Panc1 (cell line): ENCODE measurements around the gene ZNF701. TPM values are rescaled to one million over a fixed set of nuclear protein-coding genes. Genes with fewer than 3 reads are reported as not detected.
"Not testable (repeated sequence)": the region's sequence is repeated elsewhere in the genome, so short reads cannot be mapped to it uniquely, and the experiment has no call there.

Experiments
- ATAC-seq: fragments of 200-7000 bp; cut with Tn5 transposase; 2 replicates; pipeline ENCODE4 v1.9.1; 2020; ENCODE audit warnings: mild to moderate bottlenecking, moderate library complexity
- BruUV-seq: library from RNA; stranded (reverse); fragments of 400-500 nt; replicated peaks from 2 replicates; lab custom pipeline; 2021; lab: Mats Ljungman, UMichigan
- CTCF ChIA-PET: fragments of 300-600 bp; sonication (Branson Sonifier 250); formaldehyde crosslinking; loops from one replicate; lab custom pipeline; 2022; ENCODE audit warnings: antibody characterized with exemption; lab: Charles Lee
- POLR2A ChIA-PET: fragments of 300-600 bp; sonication (Branson Sonifier 250); formaldehyde crosslinking; loops from one replicate; lab custom pipeline; 2022; ENCODE audit warnings: antibody characterized with exemption; lab: Charles Lee
- DNase-seq: peaks from one replicate; pipeline ENCODE4 v3.0.0-alpha.2; 2010; ENCODE audit warnings: low read depth, low spot score
- H3K27ac ChIP-seq: 2 replicates; pipeline ENCODE4 v1.5.1; 2011; ENCODE audit warnings: mild to moderate bottlenecking, low read length, inconsistent platforms
- H3K27me3 ChIP-seq: fragments of 200-500 bp; sonication (Bioruptor generic); 2 replicates; pipeline ENCODE4 v1.6.0; 2014; ENCODE audit warnings: low read length, inconsistent platforms; ENCODE audit not compliant: control insufficient read depth, insufficient read depth
- H3K36me3 ChIP-seq: fragments of 200-500 bp; sonication (Bioruptor generic); 2 replicates; pipeline ENCODE4 v1.5.1; 2014; ENCODE audit warnings: inconsistent platforms, mild to moderate bottlenecking, low read length, moderate library complexity; ENCODE audit not compliant: control insufficient read depth, insufficient read depth
- H3K4me1 ChIP-seq: 2 replicates; pipeline ENCODE4 v1.5.1; 2011; ENCODE audit warnings: inconsistent platforms, mild to moderate bottlenecking, low read length, moderate library complexity; ENCODE audit not compliant: control insufficient read depth, insufficient read depth
- H3K4me3 ChIP-seq, 2 experiments: 2 replicates each; pipeline ENCODE4 v1.5.1; 2011 to 2012; ENCODE audit warnings: low read depth in 2 of 2, low read length in 2 of 2, mild to moderate bottlenecking in 2 of 2, inconsistent platforms in 1 of 2, moderate library complexity in 1 of 2
- H3K9me3 ChIP-seq: fragments of 200-500 bp; sonication (Bioruptor generic); 2 replicates; pipeline ENCODE4 v1.5.1; 2014; ENCODE audit warnings: low read depth, mild to moderate bottlenecking, inconsistent platforms, low read length, moderate library complexity; ENCODE audit not compliant: control insufficient read depth, insufficient read depth
- CTCF ChIP-seq: fragments of 450-650 bp; IDR thresholded peaks from 2 replicates; pipeline ENCODE4 v1.5.1; 2017; ENCODE audit warnings: mild to moderate bottlenecking
- POLR2AphosphoS5 ChIP-seq: IDR thresholded peaks from 2 replicates; pipeline ENCODE4 v1.6.1; 2012; ENCODE audit warnings: mild to moderate bottlenecking, low read depth, low read length, moderate library complexity
- REST ChIP-seq, 2 experiments: IDR thresholded peaks; 2 replicates each; pipeline ENCODE4 v1.6.1; 2011 to 2012; ENCODE audit warnings: low read depth in 2 of 2, control low read depth in 1 of 2, low read length in 1 of 2, mild to moderate bottlenecking in 1 of 2, moderate library complexity in 1 of 2; ENCODE audit not compliant: insufficient read depth in 1 of 2
- SIN3A ChIP-seq: IDR thresholded peaks from 2 replicates; pipeline ENCODE4 v1.6.1; 2012; ENCODE audit warnings: low read depth, mild to moderate bottlenecking, low read length, moderate library complexity, borderline replicate concordance; ENCODE audit not compliant: insufficient read depth
- TCF7L2 ChIP-seq: IDR thresholded peaks from 2 replicates; pipeline ENCODE4 v1.6.1; 2011; ENCODE audit warnings: mild to moderate bottlenecking, low read depth, low read length, inconsistent platforms
- in situ Hi-C: cut with HindIII; loops from 2 replicates; pipeline ENCODE4 v1.10.0; 2016; ENCODE audit warnings: low sequenced_read_pairs, low pct_unique_long_range_greater_than_20kb
- intact Hi-C: fragments of 100-400 bp; cut with micrococcal nuclease; formaldehyde crosslinking; loops from one replicate; pipeline ENCODE4 v1.10.0; 2022; ENCODE audit not compliant: unreplicated experiment
- total RNA-seq: library from RNA; stranded (reverse); gene quantifications from one replicate; pipeline ENCODE4 v1.2.1, GENCODE V29; 2021; ENCODE audit not compliant: unreplicated experiment

ZNF701 gene
- total RNA-seq, 1 experiment from 2014 or later, result 16.4 TPM

GRCh38 chr19:52601974-52602366 lies 31.9 kb downstream of the ZNF701 start:
- ATAC-seq, result peak; percentile 23; the same call in 1 of the 2 replicates
- CTCF ChIA-PET, intact Hi-C loops, H3K27me3 ChIP-seq, BruUV-seq, H3K36me3 ChIP-seq, H3K4me1 ChIP-seq, DNase-seq, H3K9me3 ChIP-seq, POLR2A ChIA-PET, in situ Hi-C loops: not testable (repeated sequence)
- Histone ChIP-seq H3K27ac (peak overlapping the region; percentile 76; the same call in 1 of the 2 replicates), H3K4me3 (peak overlapping the region; percentile 74 to 79)

- H3K4me3 ChIP-seq, result no peak overlapping the region
- no peaks in the 10 kb centered on the region for H3K27me3 ChIP-seq
- TF ChIP-seq TCF7L2 (no peak), REST (IDR thresholded peaks at IDR 0.05; ENCODE audit: insufficient read depth in 1 of 2, low read depth in 2 of 2, low read length in 1 of 2) (no peak), CTCF (no peak), SIN3A (no peak), POLR2AphosphoS5 (no peak)
- ATAC-seq, result no peak
- DNase-seq, result no peak
- H3K4me1 ChIP-seq, result no peaks in the 10 kb centered on the region
- BruUV-seq, result no TSS peak
- no peaks in the 10 kb centered on the region for H3K36me3 ChIP-seq
- no peaks in the 10 kb centered on the region for H3K9me3 ChIP-seq
- in situ Hi-C loops (no loop called here), intact Hi-C loops (no loop called here)
- POLR2A ChIA-PET, result interaction anchor here (0.6 kb wide), 1 partner anchor 744 kb away, joined by 6 read pairs; no protein-coding TSS in a partner anchor
- no peak overlapping the region for H3K27ac ChIP-seq
- CTCF ChIA-PET, result no interaction called here
These were observed 32.9 kb downstream of the ZNF701 start for GRCh38 chr19:52602941-52603340.

GRCh38 chr19:52603558-52604207 lies 33.6 kb downstream of the ZNF701 start:
- Histone ChIP-seq H3K27ac (no peak overlapping the region), H3K9me3 (no peaks in the 10 kb centered on the region), H3K27me3 (no peaks in the 10 kb centered on the region), H3K4me1 (no peaks in the 10 kb centered on the region), H3K36me3 (no peaks in the 10 kb centered on the region), H3K4me3 (no peak overlapping the region)
- TF ChIP-seq SIN3A, result no peak
- no peak for TF ChIP-seq REST (IDR thresholded peaks at IDR 0.05; ENCODE audit: insufficient read depth in 1 of 2, low read depth in 2 of 2, low read length in 1 of 2)
- no peak for TF ChIP-seq CTCF
- TF ChIP-seq TCF7L2, result no peak
- no peak for TF ChIP-seq POLR2AphosphoS5
- intact Hi-C loops, result no loop called here
- in situ Hi-C loops, result no loop called here
- no peak for DNase-seq
- ChIA-PET CTCF (no interaction called here), POLR2A (interaction anchor here (0.7 kb wide), 1 partner anchor 82 kb away, joined by 15 read pairs; no protein-coding TSS in a partner anchor)
- ATAC-seq, result no peak
- BruUV-seq, result no TSS peak
